K562 (cell line): ENCODE measurements around the gene IMMP2L. TPM values are rescaled to one million over a fixed set of nuclear protein-coding genes. Genes with fewer than 3 reads are reported as not detected.

ENCODE experiments used
- ATAC-seq: fragments of 200-7000 bp; cut with Tn5 transposase; 3 replicates; pipeline ENCODE4 v1.9.1; 2020; ENCODE audit warnings: moderate library complexity
- BruUV-seq: library from RNA; stranded (reverse); fragments of 400-500 nt; replicated peaks from 2 replicates; lab custom pipeline; 2021; lab: Mats Ljungman, UMichigan
- CTCF ChIA-PET: fragments of 300-600 bp; formaldehyde crosslinking; extraction: SDS; loops from one replicate; lab custom pipeline; 2021; ENCODE audit warnings: low intra/inter-chr PET ratio; lab: Yijun Ruan, JAX
- POLR2A ChIA-PET: fragments of 300-600, 350-650 bp; sonication (Branson Sonifier 250); formaldehyde crosslinking; extraction: SDS; loops from one replicate; lab custom pipeline; 2021; ENCODE audit warnings: antibody characterized with exemption, inconsistent platforms; lab: Yijun Ruan, JAX
- DNase-seq, 4 experiments: peaks; one replicate each; pipeline versions ENCODE4 v3.0.0 to v3.0.0-alpha.2; 2011 to 2018; ENCODE audit warnings: low spot score in 3 of 4, mixed read lengths in 3 of 4; ENCODE audit errors: extremely low read depth in 1 of 4
- FAIRE-seq: peaks from 2 replicates; lab custom pipeline; 2011; peaks lifted over from hg19 to GRCh38; lab: Jason Lieb, UNC
- H2AFZ ChIP-seq: 2 replicates; pipeline ENCODE4 v1.6.0; 2011; ENCODE audit warnings: low read depth, low read length, control low read depth, inconsistent platforms
- H3K27ac ChIP-seq: fragments of 200-600 bp; 3 replicates; pipeline ENCODE4 v1.8.0; 2011; ENCODE audit warnings: low read depth, mild to moderate bottlenecking, control low read depth, inconsistent platforms, low read length, moderate library complexity, mixed read lengths; ENCODE audit errors: extremely low read depth
- H3K27me3 ChIP-seq, 2 experiments: fragments of 300-600 bp in 1 of 2; 2 replicates in 1 of 2; 3 replicates in 1 of 2; pipeline versions ENCODE4 v1.6.0 to v1.8.0; 2011; ENCODE audit warnings: inconsistent platforms in 2 of 2, low read length in 2 of 2, mild to moderate bottlenecking in 1 of 2, mixed read lengths in 1 of 2, moderate library complexity in 1 of 2; ENCODE audit not compliant: control insufficient read depth in 2 of 2, insufficient read depth in 2 of 2
- H3K36me3 ChIP-seq: fragments of 300-600 bp; 3 replicates; pipeline ENCODE4 v1.8.0; 2011; ENCODE audit warnings: mild to moderate bottlenecking, low read length, inconsistent platforms; ENCODE audit not compliant: control insufficient read depth, insufficient read depth
- H3K4me1 ChIP-seq, 2 experiments: fragments of 200-600 bp in 1 of 2; replicated peaks in 1 of 2; 2 replicates in 1 of 2; 3 replicates in 1 of 2; pipeline versions ENCODE4 v1.5.1 to v1.8.0; 2011; ENCODE audit warnings: inconsistent platforms in 2 of 2, low read length in 2 of 2, mild to moderate bottlenecking in 1 of 2, mixed read lengths in 1 of 2, moderate library complexity in 1 of 2; ENCODE audit not compliant: control insufficient read depth in 2 of 2, insufficient read depth in 2 of 2
- H3K4me2 ChIP-seq: 2 replicates; pipeline ENCODE4 v1.6.1; 2011; ENCODE audit warnings: low read length, control low read depth, inconsistent platforms, mixed read lengths; ENCODE audit not compliant: insufficient read depth
- H3K4me3 ChIP-seq: fragments of 200-600 bp; sonication (generic), shearing (Covaris generic); 2 replicates; pipeline ENCODE4 v1.5.1; 2016; ENCODE audit warnings: control low read depth, inconsistent platforms
- H3K79me2 ChIP-seq: fragments of 200-600 bp; 3 replicates; pipeline ENCODE4 v1.8.0; 2011; ENCODE audit warnings: low read length, inconsistent platforms; ENCODE audit not compliant: control insufficient read depth, insufficient read depth
- H3K9ac ChIP-seq, 2 experiments: 2 replicates each; pipeline versions ENCODE4 v1.6.0 to v1.6.1; 2011; ENCODE audit warnings: low read depth in 2 of 2, low read length in 2 of 2, control low read depth in 1 of 2, inconsistent platforms in 1 of 2, mild to moderate bottlenecking in 1 of 2, mixed read lengths in 1 of 2; ENCODE audit not compliant: insufficient read depth in 1 of 2
- H3K9me1 ChIP-seq: one replicate; pipeline ENCODE4 v1.6.0; 2011; ENCODE audit warnings: inconsistent platforms, mild to moderate bottlenecking, low read length, moderate library complexity; ENCODE audit not compliant: control insufficient read depth, insufficient read depth
- H3K9me3 ChIP-seq: replicated peaks from 2 replicates; pipeline ENCODE4 v1.5.1; 2011; ENCODE audit warnings: low read depth, low read length, inconsistent platforms; ENCODE audit not compliant: control insufficient read depth, insufficient read depth
- H4K20me1 ChIP-seq: replicated peaks from 2 replicates; pipeline ENCODE4 v1.6.1; 2011; ENCODE audit warnings: low read length, inconsistent platforms, mixed read lengths; ENCODE audit not compliant: control insufficient read depth, insufficient read depth
- EHMT2 ChIP-seq: fragments of 450-650 bp; IDR thresholded peaks from 2 replicates; pipeline ENCODE4 v1.6.1; 2018; ENCODE audit warnings: antibody characterized with exemption
- GABPB2 ChIP-seq: fragments of 250-450 bp; sonication (Bioruptor Pico); conservative IDR thresholded peaks from 2 replicates; pipeline ENCODE4 v1.5.1; 2021; ENCODE audit warnings: mild to moderate bottlenecking
- ILF3 ChIP-seq: fragments of 450-650 bp; IDR thresholded peaks from 2 replicates; pipeline ENCODE4 v1.6.1; 2018; ENCODE audit warnings: antibody characterized with exemption, mild to moderate bottlenecking, moderate library complexity, borderline replicate concordance
- MLLT1 ChIP-seq, 2 experiments: fragments of 450-650 bp; IDR thresholded peaks; 2 replicates each; pipeline ENCODE4 v1.6.1; 2016
- NKRF ChIP-seq: fragments of 450-650 bp; IDR thresholded peaks from 2 replicates; pipeline ENCODE4 v1.6.1; 2016; ENCODE audit warnings: borderline replicate concordance
- NUFIP1 ChIP-seq: fragments of 450-650 bp; IDR thresholded peaks from 2 replicates; pipeline ENCODE4 v1.6.1; 2018; ENCODE audit not compliant: partially characterized antibody
- POLR2A ChIP-seq: fragments of 450-650 bp; conservative IDR thresholded peaks from 2 replicates; pipeline ENCODE4 v1.6.1; 2016
- RAD21 ChIP-seq, 2 experiments: fragments of 250-450 bp in 1 of 2; fragments of 450-650 bp in 1 of 2; sonication (Bioruptor Pico) in 1 of 2; formaldehyde crosslinking in 1 of 2; IDR thresholded peaks in 1 of 2; conservative IDR thresholded peaks in 1 of 2; 2 replicates each; pipeline versions ENCODE4 v1.4.0 to v1.8.0; 2020 to 2022; ENCODE audit warnings: mild to moderate bottlenecking in 2 of 2, moderate library complexity in 1 of 2
- SP1 ChIP-seq: sonication (generic); formaldehyde crosslinking; IDR thresholded peaks from 2 replicates; pipeline ENCODE4 v1.8.1; 2022; ENCODE audit warnings: mild to moderate bottlenecking, missing genetic modification reagents
- ZNF586 ChIP-seq: fragments of 450-650 bp; formaldehyde crosslinking; conservative IDR thresholded peaks from 2 replicates; pipeline ENCODE4 v1.4.0; 2020; ENCODE audit warnings: mild to moderate bottlenecking, moderate library complexity
- ZSCAN29 ChIP-seq: fragments of 450-650 bp; IDR thresholded peaks from 2 replicates; pipeline ENCODE4 v1.6.1; 2017
- WGBS: fragments of 100-300 bp; shearing (Covaris generic); methylation state at CpG from one replicate; pipeline ENCODE4 v1.1.6; 2016; ENCODE audit warnings: low coverage, mixed read lengths; ENCODE audit not compliant: insufficient coverage; ENCODE audit errors: missing lambda C conversion rate; 5-methylcytosine and 5-hydroxymethylcytosine counted together
- in situ Hi-C: fragments of 300-500 bp; cut with MboI; formaldehyde crosslinking; loops from 4 replicates; pipeline ENCODE4 v1.15.0; 2018; ENCODE audit warnings: inconsistent platforms, mixed read lengths
- intact Hi-C: fragments of 100-400 bp; cut with micrococcal nuclease; formaldehyde crosslinking; loops from 2 replicates; pipeline ENCODE4 v1.14.2; 2022
- polyA plus RNA-seq, 8 experiments: library from polyadenylated mRNA; depleted of rRNA in 4 of 8; stranded (reverse) in 5 of 8; unstranded in 3 of 8; fragments of >200 nt; fragmentation: Nextera tagmentation in 2 of 8; fragmentation: Illumina TruSeq in 1 of 8; extraction: Ambion mirVana in 2 of 8; extraction: Trizol in 1 of 8; gene quantifications; 2 replicates each; pipeline versions ENCODE4 v1.2.1 to v1.2.3, GENCODE V29; 2011 to 2014; ENCODE audit warnings: inconsistent platforms in 1 of 8, missing spikeins in 1 of 8
- total RNA-seq, 7 experiments: library from RNA; depleted of rRNA in 6 of 7; stranded (reverse); fragments of >200 nt in 6 of 7; fragmentation: Illumina TruSeq in 2 of 7; extraction: Trizol in 2 of 7; gene quantifications; 2 replicates each; pipeline versions ENCODE4 v1.2.1 to v1.2.3, GENCODE V29; 2011 to 2021; ENCODE audit warnings: low replicate concordance in 1 of 7

The IMMP2L gene
- total and polyA plus RNA-seq, 9 of the 15 experiments (the other 6 are each of a cell fraction or from before 2014, with no cell fraction given), result 29.7 to 116 (median 53.0) TPM

GRCh38 chr7:110625294-110625693, 937.0 kb downstream of the IMMP2L start (continued):
- TF ChIP-seq ZSCAN29 (no peak), SP1 (no peak), RAD21 (CRISPR knock-in tag; conservative IDR thresholded peaks at IDR 0.05 in 1 of 2, IDR thresholded peaks at IDR 0.05 in 1 of 2) (no peak), ILF3 (no peak), EHMT2 (no peak)

GRCh38 chr7:110623436-110623835, 938.9 kb downstream of the IMMP2L start:
- 0% methylated on average over 3 of the region's 3 CpGs for WGBS
- Histone ChIP-seq H3K27ac (no peak overlapping the region), H3K9me3 (no peaks in the 10 kb centered on the region), H3K79me2 (no peaks in the 10 kb centered on the region), H2AFZ (no peak overlapping the region), H3K9me1 (no peaks in the 10 kb centered on the region), H3K4me2 (no peak overlapping the region), H3K4me3 (no peak overlapping the region), H3K9ac (no peak overlapping the region), H3K27me3 (0 out of 5 replicates have a peak, but pooled peaks cover 0 to 4% of the 10 kb centered on the region in 2 experiments), H3K4me1 (no peaks in the 10 kb centered on the region), H4K20me1 (no peaks in the 10 kb centered on the region), H3K36me3 (no peaks in the 10 kb centered on the region)
- CTCF ChIA-PET, result no interaction called here
- POLR2A ChIA-PET, result no interaction called here
- in situ Hi-C loops (no loop called here), intact Hi-C loops (no loop called here)
- DNase-seq (no peak), FAIRE-seq (no peak), ATAC-seq (no peak)
- TF ChIP-seq NUFIP1 (no peak), POLR2A (no peak), MLLT1 (IDR thresholded peaks at IDR 0.05) (no peak), GABPB2 (CRISPR knock-in tag) (no peak), NKRF (no peak), ZNF586 (CRISPR knock-in tag) (no peak)
- no TSS peak for BruUV-seq
